ENCODE data around the gene RND2. TPM values are rescaled to one million over a fixed set of nuclear protein-coding genes. Genes with fewer than 3 reads are reported as not detected.

RND2 gene
- total RNA-seq, 4 donors from 2014 or later, result 2.7 to 3.2 (median 2.8) TPM

- Histone ChIP-seq H3K27ac (replicated peaks in 1 of 4) (peak overlapping the region in 1 of 4 donors; percentile 87), H3K27me3 (no peaks in the 10 kb centered on the region), H3K9me3 (no peaks in the 10 kb centered on the region), H3K4me1 (peaks cover 6 to 26% (median 23%) of the 10 kb centered on the region in 4 donors), H3K4me3 (no peak overlapping the region), H3K36me3 (no peaks in the 10 kb centered on the region)
- TF ChIP-seq CTCF (IDR thresholded peaks at IDR 0.05) (no peak), POLR2A (IDR thresholded peaks at IDR 0.05; ENCODE audit: low read depth) (no peak), EP300 (IDR thresholded peaks at IDR 0.05) (no peak), POLR2AphosphoS5 (IDR thresholded peaks at IDR 0.05) (no peak)
- DNase-seq (ENCODE audit: extremely low spot score), result no peak
- WGBS, result 69% methylated on average over 5 of the region's 5 CpGs
- intact Hi-C loops (cut with DNase I), result no loop called here
These were observed 1.6 kb downstream of the RND2 start for GRCh38 chr17:43026595-43026994.

- H3K27me3 ChIP-seq, result no peaks in the 10 kb centered on the region
- no peaks in the 10 kb centered on the region for H3K9me3 ChIP-seq
- H3K36me3 ChIP-seq, result no peaks in the 10 kb centered on the region
- 81% methylated on average over 9 of the region's 9 CpGs for WGBS
- no peak for TF ChIP-seq CTCF (IDR thresholded peaks at IDR 0.05)
- no peak for TF ChIP-seq EP300 (IDR thresholded peaks at IDR 0.05)
- no peak for TF ChIP-seq POLR2AphosphoS5 (IDR thresholded peaks at IDR 0.05)
- TF ChIP-seq POLR2A (IDR thresholded peaks at IDR 0.05; ENCODE audit: low read depth), result no peak
- no peak for DNase-seq (ENCODE audit: extremely low spot score)
- peaks cover 6 to 26% (median 22%) of the 10 kb centered on the region in 4 donors for H3K4me1 ChIP-seq
- H3K27ac ChIP-seq (replicated peaks in 1 of 4), result no peak overlapping the region
- no peak overlapping the region for H3K4me3 ChIP-seq
- intact Hi-C loops (cut with DNase I), result no loop called here
These were observed 2.3 kb downstream of the RND2 start for GRCh38 chr17:43027091-43028032.

- no peak overlapping the region for H3K4me3 ChIP-seq
- intact Hi-C loops (cut with DNase I), result no loop called here
- H3K9me3 ChIP-seq, result no peaks in the 10 kb centered on the region
- H3K36me3 ChIP-seq, result no peaks in the 10 kb centered on the region
- DNase-seq (ENCODE audit: extremely low spot score), result no peak
- H3K27me3 ChIP-seq, result no peaks in the 10 kb centered on the region
- H3K4me1 ChIP-seq, result peaks cover 0 to 18% (median 14%) of the 10 kb centered on the region in 4 donors
- 86% methylated on average over 17 of the region's 17 CpGs for WGBS
- H3K27ac ChIP-seq (replicated peaks in 1 of 4), result no peak overlapping the region
- TF ChIP-seq CTCF (IDR thresholded peaks at IDR 0.05) (no peak), POLR2A (IDR thresholded peaks at IDR 0.05; ENCODE audit: low read depth) (no peak), EP300 (IDR thresholded peaks at IDR 0.05) (no peak), POLR2AphosphoS5 (IDR thresholded peaks at IDR 0.05) (no peak)
These were observed 3.3 kb downstream of the RND2 start for GRCh38 chr17:43028221-43028861.

GRCh38 chr17:43030137-43030767 lies 5.2 kb downstream of the RND2 start:
- H3K9me3 ChIP-seq, result no peaks in the 10 kb centered on the region
- no peak for DNase-seq (ENCODE audit: extremely low spot score)
- H3K4me3 ChIP-seq, result no peak overlapping the region
- intact Hi-C loops (cut with DNase I), result no loop called here
- no peaks in the 10 kb centered on the region for H3K27me3 ChIP-seq
- WGBS, result 75% methylated on average over 6 of the region's 6 CpGs
- H3K27ac ChIP-seq (replicated peaks in 1 of 4), result no peak overlapping the region
- no peaks in the 10 kb centered on the region for H3K36me3 ChIP-seq
- H3K4me1 ChIP-seq, result peaks cover 0 to 6% (median 3%) of the 10 kb centered on the region in 4 donors
- TF ChIP-seq POLR2AphosphoS5 (IDR thresholded peaks at IDR 0.05) (no peak), POLR2A (IDR thresholded peaks at IDR 0.05; ENCODE audit: low read depth) (no peak), EP300 (IDR thresholded peaks at IDR 0.05) (no peak), CTCF (IDR thresholded peaks at IDR 0.05) (no peak)
